ENCODE results near the gene RNF130. TPM values are rescaled to one million over a fixed set of nuclear protein-coding genes. Genes with fewer than 3 reads are reported as not detected.

RNF130 gene
- total RNA-seq, 4 donors from 2014 or later, result 150 to 170 (median 167) TPM

- ATAC-seq (ENCODE audit: low FRiP score), result no peak
- no peak for DNase-seq (ENCODE audit: low spot score)
- TF ChIP-seq CTCF (IDR thresholded peaks at IDR 0.05), result no peak
These were observed 4.1 kb upstream of the RNF130 start for GRCh38 chr5:180075703-180076102.

DNA sequence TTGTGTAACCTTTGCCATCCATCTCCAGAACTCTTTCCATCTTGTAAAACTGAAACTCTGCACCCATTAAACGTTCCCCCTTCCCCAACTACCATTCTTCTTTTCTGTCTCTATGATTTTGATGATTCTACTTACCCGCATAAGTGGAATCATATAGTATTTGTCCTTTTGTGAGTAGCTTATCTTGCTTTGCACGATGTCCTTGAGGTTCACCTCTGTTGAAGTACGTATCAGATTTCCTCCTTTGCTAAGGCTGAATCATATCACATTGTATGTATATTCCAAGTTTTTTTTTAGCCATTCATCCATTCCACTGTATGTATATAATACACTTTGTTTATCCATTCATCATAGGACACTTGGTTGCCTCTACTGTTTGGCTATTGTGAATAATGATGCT is 2.9 kb upstream of the RNF130 start:
- ATAC-seq (ENCODE audit: low FRiP score), result no peak
- no peak for TF ChIP-seq CTCF (IDR thresholded peaks at IDR 0.05)
- DNase-seq (ENCODE audit: low spot score), result no peak

DNA sequence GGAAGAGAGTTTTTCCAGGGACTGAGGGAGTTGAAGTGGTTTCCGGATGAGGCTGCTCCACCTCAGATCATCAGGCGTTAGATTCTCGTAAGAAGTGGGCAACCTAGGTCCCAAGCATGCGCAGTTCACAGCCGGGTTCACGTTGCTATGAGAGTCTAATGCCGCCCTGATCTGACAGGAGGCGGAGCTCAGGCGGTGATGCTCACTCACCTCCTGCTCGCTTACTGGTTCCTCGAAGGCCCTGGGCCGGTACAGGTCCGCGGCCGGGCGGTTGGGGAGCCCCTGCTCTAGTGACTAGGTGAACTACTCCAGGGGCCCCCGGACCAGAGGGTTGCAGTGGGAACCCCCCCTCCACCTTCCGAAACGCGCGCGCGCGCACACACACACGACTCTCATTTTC is 997 bp upstream of the RNF130 start:
- ATAC-seq (ENCODE audit: low FRiP score) (no peak), DNase-seq (ENCODE audit: low spot score) (no peak)
- no peak for TF ChIP-seq CTCF (IDR thresholded peaks at IDR 0.05)

DNA sequence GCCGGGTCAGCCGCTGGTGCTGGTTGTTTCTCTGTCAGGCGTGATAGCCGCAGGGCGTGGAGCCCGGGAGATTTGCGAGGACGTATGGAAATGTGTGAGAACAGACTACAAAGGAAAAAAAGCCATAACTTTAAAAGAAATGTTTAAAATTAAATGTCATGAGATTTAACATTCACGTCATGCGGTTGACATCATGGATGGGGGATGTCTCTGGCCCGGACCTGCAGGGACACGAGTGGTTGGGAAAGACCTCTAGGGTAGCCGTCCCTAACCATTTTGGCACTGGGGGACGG is 643 bp upstream of the RNF130 start:
- ATAC-seq (ENCODE audit: low FRiP score) (no peak), DNase-seq (ENCODE audit: low spot score) (no peak)
- no peak for TF ChIP-seq CTCF (IDR thresholded peaks at IDR 0.05)

- DNase-seq (ENCODE audit: low spot score), result no peak
- ATAC-seq (ENCODE audit: low FRiP score), result peak; percentile 38
- TF ChIP-seq CTCF (IDR thresholded peaks at IDR 0.05), result no peak
These were observed 616 bp downstream of the RNF130 start for GRCh38 chr5:180070756-180071530.

- DNase-seq (ENCODE audit: low spot score), result no peak
- no peak for ATAC-seq (ENCODE audit: low FRiP score)
- TF ChIP-seq CTCF (IDR thresholded peaks at IDR 0.05), result no peak
These were observed 1.8 kb downstream of the RNF130 start for GRCh38 chr5:180069589-180070247.

DNA sequence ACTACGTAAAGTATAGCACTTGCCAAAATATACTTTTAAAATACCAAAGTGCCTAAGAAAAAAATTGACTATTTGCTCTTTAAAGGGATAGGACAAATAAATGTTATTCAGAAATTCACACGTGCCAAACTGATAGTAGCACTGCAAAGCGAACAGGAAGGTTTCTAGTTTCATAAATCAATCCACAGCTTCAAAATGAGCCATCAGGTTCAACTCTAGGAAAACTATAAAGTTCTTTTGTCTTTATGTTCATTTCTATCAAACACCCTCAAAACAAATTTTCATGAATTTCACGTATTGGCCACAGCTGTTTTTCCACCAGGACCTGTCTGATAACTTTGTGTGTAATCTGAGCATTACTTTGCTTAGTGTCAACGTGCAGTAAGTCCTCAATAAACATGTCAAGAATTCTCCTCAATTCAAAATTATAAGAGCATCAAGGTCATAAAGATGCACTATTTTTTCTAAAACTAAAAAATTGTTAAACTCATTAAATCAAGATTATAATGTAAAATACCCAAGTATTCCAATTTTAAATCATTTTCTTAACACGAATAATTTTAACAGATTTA is 3.0 kb downstream of the RNF130 start:
- DNase-seq (ENCODE audit: low spot score), result no peak
- TF ChIP-seq CTCF (IDR thresholded peaks at IDR 0.05), result no peak
- no peak for ATAC-seq (ENCODE audit: low FRiP score)
